Measurements from ENCODE around the gene OR10J4.

Gene OR10J4

DNA sequence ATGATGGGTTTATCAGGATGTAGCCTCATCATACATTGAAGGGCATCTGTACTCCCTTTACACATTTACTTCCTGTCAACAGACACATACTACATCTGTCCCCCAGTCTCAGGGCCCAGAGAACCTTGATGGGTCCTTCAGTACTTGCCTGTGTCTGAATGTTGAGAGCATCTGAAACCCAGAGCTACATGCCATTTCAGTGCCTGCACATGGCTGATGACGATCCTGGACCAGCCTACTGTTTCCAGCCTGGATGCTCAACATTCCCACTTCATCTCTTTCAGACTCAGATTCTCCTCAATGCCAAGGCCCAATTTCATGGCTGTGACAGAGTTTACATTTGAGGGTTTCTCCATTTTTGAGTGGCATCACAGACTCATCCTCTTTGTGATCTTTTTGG, at the start of gene OR10J4:
Gene OR10J4, plus strand, starts transcription at position 301 of the 400 bp plus-strand sequence.
- Histone ChIP-seq H3K27ac (ENCODE audit: low read length) (no peak within 1 kb of the TSS), H3K9me3 (ENCODE audit: control insufficient read depth in 2 of 2, low read length in 2 of 2) (peaks cover 0 to 2% of the 10 kb centered on the region in 2 donors), H3K27me3 (ENCODE audit: control insufficient read depth in 1 of 2, insufficient read depth in 2 of 2, low read length in 2 of 2) (peaks cover 0 to 2% of the 10 kb centered on the region in 2 donors), H3K4me3 (ENCODE audit: low read length in 2 of 2) (no peak within 1 kb of the TSS), H3K9ac (ENCODE audit: low read length in 2 of 2) (no peak within 1 kb of the TSS), H3K4me1 (ENCODE audit: control insufficient read depth, insufficient read depth, low read length) (no peaks in the 10 kb centered on the region), H3K36me3 (ENCODE audit: control insufficient read depth in 2 of 2, insufficient read depth in 2 of 2, low read length in 2 of 2) (no peaks in the 10 kb centered on the region)

DNA sequence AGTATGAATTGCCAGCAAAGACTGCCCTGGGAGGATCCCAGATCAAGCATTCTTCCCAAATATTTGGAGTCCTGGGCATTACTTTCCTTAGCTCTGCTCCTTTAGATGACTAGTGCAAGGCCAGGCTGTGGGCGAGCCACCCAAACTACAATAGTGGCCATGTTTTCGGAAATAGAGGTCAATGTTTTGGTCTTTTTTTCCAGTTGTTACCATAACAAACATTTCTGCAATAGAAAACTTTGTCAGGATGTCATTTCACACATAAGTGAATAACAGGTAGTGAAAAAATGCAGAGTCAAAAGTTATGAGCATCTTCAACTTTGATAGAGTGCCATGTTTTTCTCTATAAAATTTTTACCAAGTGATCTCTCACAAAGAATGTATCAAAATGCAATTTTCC, 25.2 kb upstream of the OR10J4 start:
- H3K4me3 ChIP-seq (ENCODE audit: low read length in 2 of 2), result no peak overlapping the region
- no peaks in the 10 kb centered on the region for H3K27me3 ChIP-seq (ENCODE audit: control insufficient read depth in 1 of 2, insufficient read depth in 2 of 2, low read length in 2 of 2)
- H3K9ac ChIP-seq (ENCODE audit: low read length in 2 of 2), result no peak overlapping the region
- no peaks in the 10 kb centered on the region for H3K36me3 ChIP-seq (ENCODE audit: control insufficient read depth in 2 of 2, insufficient read depth in 2 of 2, low read length in 2 of 2)
- peaks cover 0 to 7% of the 10 kb centered on the region in 2 donors for H3K9me3 ChIP-seq (ENCODE audit: control insufficient read depth in 2 of 2, low read length in 2 of 2)
- H3K4me1 ChIP-seq (ENCODE audit: control insufficient read depth, insufficient read depth, low read length), result no peaks in the 10 kb centered on the region
- no peak overlapping the region for H3K27ac ChIP-seq (ENCODE audit: low read length)

DNA sequence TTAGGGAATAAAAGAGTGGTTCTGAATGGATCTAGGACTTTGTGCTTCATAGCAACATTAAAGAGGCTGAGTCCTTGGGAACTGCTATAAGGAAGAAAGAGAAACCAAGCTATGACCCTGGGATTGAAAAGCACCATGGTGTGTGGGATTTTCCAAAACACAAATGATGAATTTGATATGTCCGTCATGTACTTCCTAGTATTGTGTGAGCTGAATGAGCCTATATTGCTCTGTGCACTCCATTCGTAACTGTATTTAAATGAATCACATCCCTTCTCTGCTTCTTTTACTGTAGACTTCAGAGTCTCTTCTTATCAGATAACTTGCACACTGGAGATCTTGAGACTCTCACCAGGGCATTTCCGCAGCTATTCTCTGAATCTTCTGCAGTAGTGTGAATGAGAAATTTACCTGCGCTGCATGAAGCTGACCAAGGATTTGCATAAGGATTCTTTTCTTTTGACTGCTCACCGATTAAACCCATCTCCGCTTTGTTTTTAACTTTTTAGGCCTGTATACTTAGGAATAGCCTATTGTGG, 23.1 kb upstream of the OR10J4 start:
- H3K9ac ChIP-seq (ENCODE audit: low read length in 2 of 2), result no peak overlapping the region
- H3K4me3 ChIP-seq (ENCODE audit: low read length in 2 of 2), result no peak overlapping the region
- no peaks in the 10 kb centered on the region for H3K27me3 ChIP-seq (ENCODE audit: control insufficient read depth in 1 of 2, insufficient read depth in 2 of 2, low read length in 2 of 2)
- H3K9me3 ChIP-seq (ENCODE audit: control insufficient read depth in 2 of 2, low read length in 2 of 2), result peaks cover 0 to 7% of the 10 kb centered on the region in 2 donors
- H3K27ac ChIP-seq (ENCODE audit: low read length), result no peak overlapping the region
- no peaks in the 10 kb centered on the region for H3K36me3 ChIP-seq (ENCODE audit: control insufficient read depth in 2 of 2, insufficient read depth in 2 of 2, low read length in 2 of 2)
- no peaks in the 10 kb centered on the region for H3K4me1 ChIP-seq (ENCODE audit: control insufficient read depth, insufficient read depth, low read length)

DNA sequence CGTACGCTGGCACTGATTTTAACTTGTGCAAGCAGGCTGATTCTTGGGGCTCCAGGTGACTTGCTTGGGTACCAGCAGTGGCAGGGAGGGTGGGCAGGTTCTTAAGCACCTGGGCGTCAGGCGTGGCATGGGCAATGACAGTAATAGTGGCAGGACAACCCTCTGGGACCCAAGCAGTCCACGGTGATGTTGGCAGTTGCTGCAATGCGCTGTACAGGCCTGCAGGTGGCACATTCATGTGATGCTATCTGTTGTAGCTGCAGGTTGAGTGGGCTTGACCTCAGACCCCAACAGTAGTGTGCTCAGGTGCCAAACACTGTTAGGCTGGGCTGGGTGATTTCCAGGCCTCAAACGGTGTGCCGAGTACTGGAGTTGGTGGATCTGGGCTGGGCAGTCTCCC, 10.2 kb upstream of the OR10J4 start:
- Histone ChIP-seq H3K9ac (ENCODE audit: low read length in 2 of 2) (no peak overlapping the region), H3K9me3 (ENCODE audit: control insufficient read depth in 2 of 2, low read length in 2 of 2) (peaks cover 2 to 13% of the 10 kb centered on the region in 2 donors), H3K4me3 (ENCODE audit: low read length in 2 of 2) (no peak overlapping the region), H3K27ac (ENCODE audit: low read length) (no peak overlapping the region), H3K27me3 (ENCODE audit: control insufficient read depth in 1 of 2, insufficient read depth in 2 of 2, low read length in 2 of 2) (no peaks in the 10 kb centered on the region), H3K36me3 (ENCODE audit: control insufficient read depth in 2 of 2, insufficient read depth in 2 of 2, low read length in 2 of 2) (no peaks in the 10 kb centered on the region), H3K4me1 (ENCODE audit: control insufficient read depth, insufficient read depth, low read length) (no peaks in the 10 kb centered on the region)

DNA sequence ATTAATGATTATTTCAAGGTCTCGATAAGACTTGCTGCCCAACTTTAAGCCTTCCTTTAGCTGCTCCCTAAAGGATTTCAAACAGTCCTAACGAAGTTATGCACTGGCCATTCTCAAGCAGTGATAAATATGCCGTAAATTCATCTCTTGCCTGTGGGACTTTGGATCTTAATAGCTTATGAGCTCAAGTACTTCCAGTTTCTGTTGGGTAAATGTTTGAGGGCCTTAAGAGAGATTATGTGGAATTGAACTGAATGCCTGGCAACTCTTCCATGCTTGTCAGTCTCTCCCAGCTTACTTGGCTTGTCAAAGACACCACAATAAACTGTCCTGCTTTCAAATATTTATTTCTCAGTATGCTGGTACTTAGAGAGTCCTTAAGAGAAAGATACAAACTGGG, 3.5 kb upstream of the OR10J4 start:
- peaks cover 0 to 2% of the 10 kb centered on the region in 2 donors for H3K9me3 ChIP-seq (ENCODE audit: control insufficient read depth in 2 of 2, low read length in 2 of 2)
- no peaks in the 10 kb centered on the region for H3K4me1 ChIP-seq (ENCODE audit: control insufficient read depth, insufficient read depth, low read length)
- peaks cover 0 to 2% of the 10 kb centered on the region in 2 donors for H3K27me3 ChIP-seq (ENCODE audit: control insufficient read depth in 1 of 2, insufficient read depth in 2 of 2, low read length in 2 of 2)
- no peak overlapping the region for H3K9ac ChIP-seq (ENCODE audit: low read length in 2 of 2)
- no peaks in the 10 kb centered on the region for H3K36me3 ChIP-seq (ENCODE audit: control insufficient read depth in 2 of 2, insufficient read depth in 2 of 2, low read length in 2 of 2)
- H3K27ac ChIP-seq (ENCODE audit: low read length), result no peak overlapping the region
- H3K4me3 ChIP-seq (ENCODE audit: low read length in 2 of 2), result no peak overlapping the region

DNA sequence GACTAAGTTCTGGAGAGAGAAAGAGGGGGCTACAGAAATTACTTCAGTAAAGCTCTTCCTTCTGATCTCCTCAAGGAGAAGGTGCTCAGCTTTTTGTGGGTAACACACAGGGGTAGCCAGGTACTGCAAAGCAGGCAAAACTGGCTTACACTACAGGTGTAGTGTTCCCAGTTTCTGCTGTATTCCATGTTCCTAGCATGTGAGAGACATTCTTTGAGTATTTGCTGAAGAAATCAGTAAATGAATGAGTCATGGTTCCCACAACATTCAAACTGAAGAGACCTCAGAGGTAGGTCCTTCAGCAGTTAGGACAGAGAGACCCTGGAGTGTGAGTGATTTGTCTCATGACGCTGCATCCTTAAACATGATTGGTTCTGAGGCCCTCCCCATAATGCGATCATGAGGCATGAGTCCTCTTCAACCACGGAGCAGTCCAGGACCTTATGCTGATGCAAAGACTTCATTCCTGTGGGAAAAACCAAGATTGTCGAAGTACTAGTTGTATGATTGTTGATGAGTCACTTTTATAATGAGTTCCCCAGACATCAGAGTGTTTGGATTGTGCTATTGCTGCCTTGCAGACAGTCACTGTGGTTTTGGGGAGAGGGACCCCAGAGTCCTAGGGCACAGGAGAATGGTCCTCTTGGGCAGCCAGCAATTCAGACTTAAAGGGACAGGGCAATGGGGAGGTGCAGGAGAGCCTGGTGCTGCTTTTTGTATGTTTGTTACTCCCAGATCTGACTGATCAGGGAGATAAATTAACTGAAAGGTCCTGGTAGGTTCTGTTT, 2.7 kb upstream of the OR10J4 start:
- Histone ChIP-seq H3K27me3 (ENCODE audit: control insufficient read depth in 1 of 2, insufficient read depth in 2 of 2, low read length in 2 of 2) (peaks cover 0 to 2% of the 10 kb centered on the region in 2 donors), H3K4me1 (ENCODE audit: control insufficient read depth, insufficient read depth, low read length) (no peaks in the 10 kb centered on the region), H3K4me3 (ENCODE audit: low read length in 2 of 2) (no peak overlapping the region), H3K9me3 (ENCODE audit: control insufficient read depth in 2 of 2, low read length in 2 of 2) (peaks cover 0 to 2% of the 10 kb centered on the region in 2 donors), H3K36me3 (ENCODE audit: control insufficient read depth in 2 of 2, insufficient read depth in 2 of 2, low read length in 2 of 2) (no peaks in the 10 kb centered on the region), H3K27ac (ENCODE audit: low read length) (no peak overlapping the region), H3K9ac (ENCODE audit: low read length in 2 of 2) (no peak overlapping the region)

DNA sequence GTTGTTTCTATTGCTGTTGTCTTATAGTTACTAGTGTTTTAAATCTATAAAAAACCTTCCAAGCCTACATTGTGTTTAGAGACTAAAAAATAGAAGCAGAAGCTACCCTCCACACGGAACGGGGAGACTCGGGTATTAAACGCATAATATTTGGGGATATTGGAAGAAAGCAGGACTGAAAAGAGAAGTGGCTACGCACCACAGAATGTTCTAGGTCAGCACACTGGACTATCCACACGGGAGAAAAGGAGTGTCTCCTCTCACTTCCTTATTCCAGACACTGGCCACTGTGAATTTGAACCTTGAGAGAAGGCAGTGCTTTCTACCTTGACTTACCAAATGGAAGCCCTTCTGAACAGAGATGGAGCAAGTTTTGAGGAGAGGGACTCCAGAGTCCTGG, 1.0 kb upstream of the OR10J4 start:
- H3K4me1 ChIP-seq (ENCODE audit: control insufficient read depth, insufficient read depth, low read length), result no peaks in the 10 kb centered on the region
- no peak overlapping the region for H3K4me3 ChIP-seq (ENCODE audit: low read length in 2 of 2)
- H3K9ac ChIP-seq (ENCODE audit: low read length in 2 of 2), result no peak overlapping the region
- no peak overlapping the region for H3K27ac ChIP-seq (ENCODE audit: low read length)
- no peaks in the 10 kb centered on the region for H3K36me3 ChIP-seq (ENCODE audit: control insufficient read depth in 2 of 2, insufficient read depth in 2 of 2, low read length in 2 of 2)
- peaks cover 0 to 2% of the 10 kb centered on the region in 2 donors for H3K9me3 ChIP-seq (ENCODE audit: control insufficient read depth in 2 of 2, low read length in 2 of 2)
- H3K27me3 ChIP-seq (ENCODE audit: control insufficient read depth in 1 of 2, insufficient read depth in 2 of 2, low read length in 2 of 2), result peaks cover 0 to 2% of the 10 kb centered on the region in 2 donors

DNA sequence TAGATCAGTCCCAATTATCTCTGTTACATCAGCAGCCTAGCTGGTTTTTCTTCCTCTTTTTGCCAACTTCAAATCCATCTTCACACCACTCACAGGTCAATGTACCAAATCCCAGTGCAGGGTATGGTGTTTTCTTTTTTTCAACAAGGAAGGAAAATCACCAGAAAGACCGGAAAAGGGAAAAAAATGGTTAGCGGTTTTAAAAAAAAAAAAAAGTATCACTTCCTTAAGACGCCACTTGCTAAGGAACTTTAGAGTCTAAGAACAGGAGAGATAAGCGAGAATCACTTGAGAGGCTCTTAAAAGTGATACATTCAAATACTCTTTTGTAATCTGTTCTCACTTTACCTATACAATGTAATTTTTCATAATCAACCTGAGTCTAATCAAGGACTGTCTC, 4.5 kb downstream of the OR10J4 start:
- H3K27ac ChIP-seq (ENCODE audit: low read length), result no peak overlapping the region
- no peaks in the 10 kb centered on the region for H3K27me3 ChIP-seq (ENCODE audit: control insufficient read depth in 1 of 2, insufficient read depth in 2 of 2, low read length in 2 of 2)
- no peaks in the 10 kb centered on the region for H3K4me1 ChIP-seq (ENCODE audit: control insufficient read depth, insufficient read depth, low read length)

DNA sequence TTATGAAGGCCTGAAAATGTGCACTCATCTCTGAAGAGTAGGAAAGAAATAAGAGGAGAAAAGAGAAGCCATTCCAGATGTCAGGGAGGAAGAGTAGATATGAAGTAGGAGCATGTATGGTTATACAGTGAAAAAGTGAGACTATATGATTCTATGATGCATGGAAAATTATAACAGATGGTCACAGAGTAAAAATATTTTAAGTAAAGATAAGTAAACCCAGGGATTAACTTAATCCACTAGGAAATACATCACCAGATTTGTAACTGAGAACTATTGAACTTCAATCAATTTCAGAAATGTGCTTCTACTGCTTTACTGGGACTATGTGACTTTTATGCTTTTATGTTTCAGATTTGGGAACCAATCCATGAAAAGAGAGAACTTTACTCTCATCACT, 7.4 kb downstream of the OR10J4 start, which contains the start of gene OR10J1:
Gene OR10J1, plus strand, starts transcription at position 301 of the 400 bp plus-strand sequence. Its CDS starts 70 bp downstream, at position 371.
- no peaks in the 10 kb centered on the region for H3K27me3 ChIP-seq (ENCODE audit: control insufficient read depth in 1 of 2, insufficient read depth in 2 of 2, low read length in 2 of 2)

More for the DNA sequence above, 4.5 kb downstream of the OR10J4 start:
- H3K4me3 ChIP-seq (ENCODE audit: low read length in 2 of 2), result no peak overlapping the region
- no peak overlapping the region for H3K9ac ChIP-seq (ENCODE audit: low read length in 2 of 2)
- H3K36me3 ChIP-seq (ENCODE audit: control insufficient read depth in 2 of 2, insufficient read depth in 2 of 2, low read length in 2 of 2), result no peaks in the 10 kb centered on the region
- no peaks in the 10 kb centered on the region for H3K9me3 ChIP-seq (ENCODE audit: control insufficient read depth in 2 of 2, low read length in 2 of 2)

DNA sequence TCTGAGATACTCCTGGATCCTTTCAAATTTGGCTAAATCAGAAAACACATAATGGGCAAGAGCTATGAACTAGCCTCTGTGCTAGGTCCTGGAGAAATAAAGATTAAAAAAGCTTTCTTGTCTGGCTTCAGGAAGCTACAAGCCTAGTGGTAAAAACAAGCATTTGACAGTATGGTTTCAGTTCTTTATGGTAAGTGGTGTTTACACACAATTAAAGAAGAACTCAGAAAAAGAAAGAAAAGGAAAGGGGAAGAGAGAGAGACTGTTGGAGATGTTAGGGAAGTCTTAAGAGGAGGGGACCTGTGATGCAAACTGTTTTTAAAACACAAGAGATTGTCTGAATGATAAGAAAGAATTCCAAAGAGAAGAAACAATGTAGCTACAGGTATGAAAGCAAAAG, 9.4 kb downstream of the OR10J4 start:
- Histone ChIP-seq H3K36me3 (ENCODE audit: control insufficient read depth in 2 of 2, insufficient read depth in 2 of 2, low read length in 2 of 2) (no peaks in the 10 kb centered on the region), H3K27ac (ENCODE audit: low read length) (no peak overlapping the region), H3K9me3 (ENCODE audit: control insufficient read depth in 2 of 2, low read length in 2 of 2) (no peaks in the 10 kb centered on the region), H3K9ac (ENCODE audit: low read length in 2 of 2) (no peak overlapping the region), H3K4me1 (ENCODE audit: control insufficient read depth, insufficient read depth, low read length) (no peaks in the 10 kb centered on the region), H3K27me3 (ENCODE audit: control insufficient read depth in 1 of 2, insufficient read depth in 2 of 2, low read length in 2 of 2) (no peaks in the 10 kb centered on the region), H3K4me3 (ENCODE audit: low read length in 2 of 2) (no peak overlapping the region)

More for the DNA sequence above, 7.4 kb downstream of the OR10J4 start, which contains the start of gene OR10J1:
- H3K4me1 ChIP-seq (ENCODE audit: control insufficient read depth, insufficient read depth, low read length), result no peaks in the 10 kb centered on the region
- no peaks in the 10 kb centered on the region for H3K9me3 ChIP-seq (ENCODE audit: control insufficient read depth in 2 of 2, low read length in 2 of 2)
- no peak within 1 kb of the TSS for H3K9ac ChIP-seq (ENCODE audit: low read length in 2 of 2)
- no peak within 1 kb of the TSS for H3K4me3 ChIP-seq (ENCODE audit: low read length in 2 of 2)
- H3K36me3 ChIP-seq (ENCODE audit: control insufficient read depth in 2 of 2, insufficient read depth in 2 of 2, low read length in 2 of 2), result no peaks in the 10 kb centered on the region
- H3K27ac ChIP-seq (ENCODE audit: low read length), result no peak within 1 kb of the TSS

DNA sequence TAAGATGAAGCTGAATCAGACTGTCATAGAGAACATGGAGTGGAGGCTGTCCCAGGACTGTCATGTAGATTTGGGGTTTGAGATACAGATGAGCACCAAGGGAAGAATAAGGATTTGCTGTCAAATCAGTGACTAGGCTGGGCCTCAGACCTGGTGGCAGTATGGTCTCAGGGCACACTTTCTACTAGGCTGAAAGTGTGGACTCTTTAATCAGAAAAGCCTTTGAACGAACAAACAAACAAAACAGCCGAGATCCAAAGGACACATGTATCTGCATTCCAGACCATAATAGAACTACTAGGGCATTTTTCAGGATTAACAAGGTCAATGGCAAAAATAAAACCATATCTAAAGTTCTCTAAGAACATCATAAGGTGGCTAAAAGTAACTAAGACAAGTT, 10.4 kb downstream of the OR10J4 start:
- Histone ChIP-seq H3K4me1 (ENCODE audit: control insufficient read depth, insufficient read depth, low read length) (no peaks in the 10 kb centered on the region), H3K27me3 (ENCODE audit: control insufficient read depth in 1 of 2, insufficient read depth in 2 of 2, low read length in 2 of 2) (no peaks in the 10 kb centered on the region), H3K9ac (ENCODE audit: low read length in 2 of 2) (no peak overlapping the region), H3K27ac (ENCODE audit: low read length) (no peak overlapping the region), H3K9me3 (ENCODE audit: control insufficient read depth in 2 of 2, low read length in 2 of 2) (no peaks in the 10 kb centered on the region), H3K36me3 (ENCODE audit: control insufficient read depth in 2 of 2, insufficient read depth in 2 of 2, low read length in 2 of 2) (no peaks in the 10 kb centered on the region), H3K4me3 (ENCODE audit: low read length in 2 of 2) (no peak overlapping the region)
